GM21619 (cell line): ENCODE results near the gene CNIH1.
"Not testable (repeated sequence)": the region's sequence is repeated elsewhere in the genome, so short reads cannot be mapped to it uniquely, and the experiment has no call there.

Experiments
- ATAC-seq: cut with Tn5 transposase; IDR thresholded peaks from one replicate; pipeline ENCODE4 v1.9.1; 2021; ENCODE audit not compliant: unreplicated experiment

CNIH1 gene

GRCh38 chr14:54435500-54435981 lies 5.6 kb downstream of the CNIH1 start:
- peak; percentile 55 for ATAC-seq

- ATAC-seq = no peak
Observed at GRCh38 chr14:54428527-54428926, 12.6 kb downstream of the CNIH1 start.

- ATAC-seq = no peak
Observed at GRCh38 chr14:54427871-54428270, 13.3 kb downstream of the CNIH1 start.

GRCh38 chr14:54425537-54426274 lies 15.5 kb downstream of the CNIH1 start:
- no peak for ATAC-seq

GRCh38 chr14:54425068-54425467 lies 16.1 kb downstream of the CNIH1 start:
- ATAC-seq = no peak

GRCh38 chr14:54424479-54424901 lies 16.7 kb downstream of the CNIH1 start:
- no peak for ATAC-seq

GRCh38 chr14:54423991-54424390 lies 17.2 kb downstream of the CNIH1 start:
- ATAC-seq = no peak

- ATAC-seq = no peak
Observed at GRCh38 chr14:54420478-54421142, 20.6 kb downstream of the CNIH1 start.

- no peak for ATAC-seq
Observed at GRCh38 chr14:54411371-54411770, 29.8 kb downstream of the CNIH1 start.

- ATAC-seq = no peak
Observed at GRCh38 chr14:54410215-54410614, 31.0 kb downstream of the CNIH1 start.

- not testable (repeated sequence) for ATAC-seq
Observed at GRCh38 chr14:54403401-54404005, 37.7 kb downstream of the CNIH1 start.

GRCh38 chr14:54399560-54399959 lies 41.6 kb downstream of the CNIH1 start:
- no peak for ATAC-seq

GRCh38 chr14:54396493-54397335 lies 44.5 kb downstream of the CNIH1 start, which contains the start of gene CDKN3:
Gene CDKN3 (plus strand): TSS chr14:54397007. CDS start chr14:54397069, 62 bp downstream.
- ATAC-seq = peak; percentile 96

GRCh38 chr14:54396183-54396492 lies 45.0 kb downstream of the CNIH1 start:
- no peak for ATAC-seq

GRCh38 chr14:54395716-54396115 lies 45.5 kb downstream of the CNIH1 start:
- ATAC-seq = no peak

- ATAC-seq = no peak
Observed at GRCh38 chr14:54395284-54395683, 45.9 kb downstream of the CNIH1 start.

- ATAC-seq = no peak
Observed at GRCh38 chr14:54394596-54394995, 46.6 kb downstream of the CNIH1 start.

- not testable (repeated sequence) for ATAC-seq
Observed at GRCh38 chr14:54392986-54393884, 47.9 kb downstream of the CNIH1 start.

- no peak for ATAC-seq
Observed at GRCh38 chr14:54392131-54392859, 48.9 kb downstream of the CNIH1 start.
